DOHH2 (cell line): ENCODE measurements around the gene ADAMTS5.

Experiments
- EZH2phosphoT487 ChIP-seq: fragments of 200-600 bp; sonication (generic); IDR thresholded peaks from 2 replicates; pipeline ENCODE4 v1.6.1; 2017; ENCODE audit warnings: borderline replicate concordance, mild to moderate bottlenecking, antibody characterized with exemption, low read length, moderate library complexity, mixed read lengths
- TF ChIP-seq, protein P1 (sequence below): fragments of 200-600 bp; sonication (generic); IDR thresholded peaks from one replicate; pipeline ENCODE4 v1.5.1; 2014; ENCODE audit warnings: antibody characterized with exemption, mild to moderate bottlenecking, low read depth, low read length; ENCODE audit not compliant: poor library complexity, severe bottlenecking

DNA sequence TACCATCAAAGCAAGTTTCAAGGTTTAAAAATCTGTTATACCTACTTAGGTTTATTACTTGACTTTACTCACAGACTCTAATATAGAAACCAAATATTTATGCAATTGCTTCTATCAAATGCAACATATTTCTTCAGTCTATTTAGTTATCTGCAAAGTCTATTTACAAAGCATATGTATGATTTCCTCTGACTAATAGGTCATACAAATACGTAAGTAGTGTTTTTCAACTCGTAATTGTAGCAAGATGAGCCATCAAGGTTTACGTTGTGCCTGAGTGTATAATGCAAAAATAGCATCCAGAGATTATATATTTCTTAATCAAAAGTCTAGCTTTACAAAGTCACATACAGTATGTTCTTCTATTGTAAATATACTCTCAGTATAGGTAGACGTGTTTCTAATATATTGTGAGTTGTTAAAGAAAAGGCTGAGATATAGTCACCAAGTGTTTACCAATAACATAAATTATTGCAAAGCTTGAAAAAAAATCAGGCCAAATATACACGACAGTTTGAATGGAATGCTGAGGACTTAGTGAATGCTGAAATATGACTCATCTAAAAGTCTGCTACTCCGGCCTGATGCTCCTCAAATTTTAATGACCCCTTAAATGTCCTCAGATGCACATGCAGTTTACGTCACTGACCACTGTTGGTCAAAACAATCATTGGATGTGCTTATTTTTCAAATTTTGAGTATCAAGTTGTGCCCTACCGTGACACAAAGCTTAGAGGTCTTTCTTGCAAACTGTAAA lies 48.4 kb downstream of the ADAMTS5 start:
- TF ChIP-seq, protein P1, sequence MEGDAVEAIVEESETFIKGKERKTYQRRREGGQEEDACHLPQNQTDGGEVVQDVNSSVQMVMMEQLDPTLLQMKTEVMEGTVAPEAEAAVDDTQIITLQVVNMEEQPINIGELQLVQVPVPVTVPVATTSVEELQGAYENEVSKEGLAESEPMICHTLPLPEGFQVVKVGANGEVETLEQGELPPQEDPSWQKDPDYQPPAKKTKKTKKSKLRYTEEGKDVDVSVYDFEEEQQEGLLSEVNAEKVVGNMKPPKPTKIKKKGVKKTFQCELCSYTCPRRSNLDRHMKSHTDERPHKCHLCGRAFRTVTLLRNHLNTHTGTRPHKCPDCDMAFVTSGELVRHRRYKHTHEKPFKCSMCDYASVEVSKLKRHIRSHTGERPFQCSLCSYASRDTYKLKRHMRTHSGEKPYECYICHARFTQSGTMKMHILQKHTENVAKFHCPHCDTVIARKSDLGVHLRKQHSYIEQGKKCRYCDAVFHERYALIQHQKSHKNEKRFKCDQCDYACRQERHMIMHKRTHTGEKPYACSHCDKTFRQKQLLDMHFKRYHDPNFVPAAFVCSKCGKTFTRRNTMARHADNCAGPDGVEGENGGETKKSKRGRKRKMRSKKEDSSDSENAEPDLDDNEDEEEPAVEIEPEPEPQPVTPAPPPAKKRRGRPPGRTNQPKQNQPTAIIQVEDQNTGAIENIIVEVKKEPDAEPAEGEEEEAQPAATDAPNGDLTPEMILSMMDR = no peak
- TF ChIP-seq EZH2phosphoT487 = no peak
